Panc1 (cell line): ENCODE results near the gene ATRN.

ENCODE experiments used
- POLR2AphosphoS5 ChIP-seq: IDR thresholded peaks from 2 replicates; pipeline ENCODE4 v1.6.1; 2012; ENCODE audit warnings: mild to moderate bottlenecking, low read depth, low read length, moderate library complexity
- TF ChIP-seq, protein P1 (sequence below): fragments of 450-650 bp; IDR thresholded peaks from 2 replicates; pipeline ENCODE4 v1.5.1; 2017; ENCODE audit warnings: mild to moderate bottlenecking

DNA sequence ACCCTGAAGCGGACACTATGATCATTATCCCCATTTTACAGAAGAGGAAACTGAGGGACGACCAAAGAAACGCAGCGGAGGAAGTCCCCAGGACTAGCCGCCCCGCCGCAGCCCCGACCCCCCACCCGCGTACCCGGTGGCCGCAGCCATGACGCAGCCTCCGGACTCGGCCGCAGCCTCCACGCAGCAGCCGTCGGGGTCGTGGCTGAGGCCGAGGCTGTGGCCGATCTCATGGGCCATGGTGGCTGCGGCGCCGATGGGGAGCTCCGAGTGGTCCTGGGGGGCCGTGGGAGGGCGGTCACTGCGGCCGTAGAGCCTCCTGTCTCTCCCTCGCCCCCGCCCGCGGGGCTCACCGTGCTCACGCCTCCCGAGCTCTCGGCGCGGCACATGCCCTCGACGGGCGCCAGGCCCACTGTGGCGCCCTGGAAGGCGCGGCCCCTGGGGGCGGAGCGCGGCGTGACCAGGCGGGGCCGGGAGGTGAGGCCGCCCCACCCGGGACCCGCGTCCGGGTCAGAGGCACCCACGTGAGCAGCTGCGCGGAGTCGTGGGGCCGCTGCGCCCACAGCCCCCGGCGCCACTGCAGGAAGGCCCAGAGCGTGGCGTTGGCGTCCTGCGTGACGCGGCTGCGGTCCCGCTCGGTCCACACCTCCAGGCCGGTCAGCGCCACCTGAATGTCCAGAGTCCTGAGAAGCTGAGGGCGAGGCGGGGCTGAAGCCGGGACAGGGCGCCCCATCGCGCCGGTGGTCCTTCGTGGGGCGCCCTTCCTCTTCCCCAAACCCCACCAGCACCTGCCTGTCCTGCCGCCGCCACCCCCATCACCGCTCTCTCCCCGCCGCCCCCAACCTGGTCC, 202.6 kb downstream of the ATRN start:
- TF ChIP-seq, protein P1, sequence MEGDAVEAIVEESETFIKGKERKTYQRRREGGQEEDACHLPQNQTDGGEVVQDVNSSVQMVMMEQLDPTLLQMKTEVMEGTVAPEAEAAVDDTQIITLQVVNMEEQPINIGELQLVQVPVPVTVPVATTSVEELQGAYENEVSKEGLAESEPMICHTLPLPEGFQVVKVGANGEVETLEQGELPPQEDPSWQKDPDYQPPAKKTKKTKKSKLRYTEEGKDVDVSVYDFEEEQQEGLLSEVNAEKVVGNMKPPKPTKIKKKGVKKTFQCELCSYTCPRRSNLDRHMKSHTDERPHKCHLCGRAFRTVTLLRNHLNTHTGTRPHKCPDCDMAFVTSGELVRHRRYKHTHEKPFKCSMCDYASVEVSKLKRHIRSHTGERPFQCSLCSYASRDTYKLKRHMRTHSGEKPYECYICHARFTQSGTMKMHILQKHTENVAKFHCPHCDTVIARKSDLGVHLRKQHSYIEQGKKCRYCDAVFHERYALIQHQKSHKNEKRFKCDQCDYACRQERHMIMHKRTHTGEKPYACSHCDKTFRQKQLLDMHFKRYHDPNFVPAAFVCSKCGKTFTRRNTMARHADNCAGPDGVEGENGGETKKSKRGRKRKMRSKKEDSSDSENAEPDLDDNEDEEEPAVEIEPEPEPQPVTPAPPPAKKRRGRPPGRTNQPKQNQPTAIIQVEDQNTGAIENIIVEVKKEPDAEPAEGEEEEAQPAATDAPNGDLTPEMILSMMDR, result no peak
- TF ChIP-seq POLR2AphosphoS5, result no peak
